Fibroblast of lung (primary cell): ENCODE data around the gene WDTC1.

Experiments
- EZH2 ChIP-seq: IDR thresholded peaks from 2 replicates; pipeline ENCODE4 v1.5.1; 2012; ENCODE audit warnings: low read length, control low read depth, mild to moderate bottlenecking; ENCODE audit errors: missing control alignments
- TF ChIP-seq, protein P1 (sequence below), 2 donors: IDR thresholded peaks in 1 of 2; conservative IDR thresholded peaks in 1 of 2; 1 replicate in 1 of 2; 2 replicates in 1 of 2; pipeline ENCODE4 v1.5.1; 2011 to 2012; ENCODE audit warnings: low read length in 2 of 2, control low read depth in 1 of 2, inconsistent platforms in 1 of 2, low read depth in 1 of 2, mild to moderate bottlenecking in 1 of 2

DNA sequence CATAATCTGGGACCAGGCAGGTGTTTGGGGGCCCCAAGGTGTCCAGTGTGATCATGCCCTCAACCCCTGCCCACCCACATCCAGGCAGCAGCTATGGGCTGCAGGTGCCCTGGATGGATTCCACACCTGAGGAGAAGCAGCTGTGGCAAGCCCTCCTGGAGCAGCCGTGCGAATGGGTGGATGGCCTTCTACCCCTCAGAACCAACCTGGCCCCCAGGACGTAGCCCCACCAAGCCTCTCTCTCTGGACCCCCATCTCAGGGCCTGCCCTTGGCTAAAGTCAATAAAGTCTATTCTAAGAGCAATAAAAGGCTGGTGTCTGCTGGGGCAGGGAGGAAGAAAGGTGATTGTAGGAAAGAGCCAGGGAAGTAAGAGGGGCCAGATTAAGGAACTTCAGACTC, 119.2 kb downstream of the WDTC1 start:
- no peak for TF ChIP-seq EZH2
- TF ChIP-seq, protein P1, sequence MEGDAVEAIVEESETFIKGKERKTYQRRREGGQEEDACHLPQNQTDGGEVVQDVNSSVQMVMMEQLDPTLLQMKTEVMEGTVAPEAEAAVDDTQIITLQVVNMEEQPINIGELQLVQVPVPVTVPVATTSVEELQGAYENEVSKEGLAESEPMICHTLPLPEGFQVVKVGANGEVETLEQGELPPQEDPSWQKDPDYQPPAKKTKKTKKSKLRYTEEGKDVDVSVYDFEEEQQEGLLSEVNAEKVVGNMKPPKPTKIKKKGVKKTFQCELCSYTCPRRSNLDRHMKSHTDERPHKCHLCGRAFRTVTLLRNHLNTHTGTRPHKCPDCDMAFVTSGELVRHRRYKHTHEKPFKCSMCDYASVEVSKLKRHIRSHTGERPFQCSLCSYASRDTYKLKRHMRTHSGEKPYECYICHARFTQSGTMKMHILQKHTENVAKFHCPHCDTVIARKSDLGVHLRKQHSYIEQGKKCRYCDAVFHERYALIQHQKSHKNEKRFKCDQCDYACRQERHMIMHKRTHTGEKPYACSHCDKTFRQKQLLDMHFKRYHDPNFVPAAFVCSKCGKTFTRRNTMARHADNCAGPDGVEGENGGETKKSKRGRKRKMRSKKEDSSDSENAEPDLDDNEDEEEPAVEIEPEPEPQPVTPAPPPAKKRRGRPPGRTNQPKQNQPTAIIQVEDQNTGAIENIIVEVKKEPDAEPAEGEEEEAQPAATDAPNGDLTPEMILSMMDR (conservative IDR thresholded peaks at IDR 0.05 in 1 of 2, IDR thresholded peaks at IDR 0.05 in 1 of 2; ENCODE audit: low read depth in 1 of 2, low read length in 2 of 2), result no peak
